ENCODE data around the gene NHS.

DNA sequence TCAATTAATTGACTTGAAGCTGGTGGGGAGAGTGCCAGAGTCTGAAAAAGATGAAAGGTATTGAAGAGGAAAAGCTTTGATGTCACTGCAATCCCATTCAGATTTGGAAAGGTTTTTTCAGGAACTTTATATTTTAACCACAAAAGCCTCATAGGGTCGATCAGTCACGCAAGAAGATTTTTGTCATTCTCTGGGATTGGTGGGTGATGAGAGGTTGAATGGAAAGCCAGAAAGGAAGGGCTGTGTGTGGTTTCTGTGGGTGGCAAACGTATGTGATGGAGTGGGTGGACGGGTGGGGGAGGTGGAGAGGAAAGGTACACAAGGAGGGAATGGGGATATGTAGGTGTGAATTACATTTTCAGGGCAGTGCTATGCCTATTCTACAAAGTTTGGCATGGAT, 188.5 kb downstream of the NHS start:
- TF ChIP-seq, protein P1, sequence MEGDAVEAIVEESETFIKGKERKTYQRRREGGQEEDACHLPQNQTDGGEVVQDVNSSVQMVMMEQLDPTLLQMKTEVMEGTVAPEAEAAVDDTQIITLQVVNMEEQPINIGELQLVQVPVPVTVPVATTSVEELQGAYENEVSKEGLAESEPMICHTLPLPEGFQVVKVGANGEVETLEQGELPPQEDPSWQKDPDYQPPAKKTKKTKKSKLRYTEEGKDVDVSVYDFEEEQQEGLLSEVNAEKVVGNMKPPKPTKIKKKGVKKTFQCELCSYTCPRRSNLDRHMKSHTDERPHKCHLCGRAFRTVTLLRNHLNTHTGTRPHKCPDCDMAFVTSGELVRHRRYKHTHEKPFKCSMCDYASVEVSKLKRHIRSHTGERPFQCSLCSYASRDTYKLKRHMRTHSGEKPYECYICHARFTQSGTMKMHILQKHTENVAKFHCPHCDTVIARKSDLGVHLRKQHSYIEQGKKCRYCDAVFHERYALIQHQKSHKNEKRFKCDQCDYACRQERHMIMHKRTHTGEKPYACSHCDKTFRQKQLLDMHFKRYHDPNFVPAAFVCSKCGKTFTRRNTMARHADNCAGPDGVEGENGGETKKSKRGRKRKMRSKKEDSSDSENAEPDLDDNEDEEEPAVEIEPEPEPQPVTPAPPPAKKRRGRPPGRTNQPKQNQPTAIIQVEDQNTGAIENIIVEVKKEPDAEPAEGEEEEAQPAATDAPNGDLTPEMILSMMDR (IDR thresholded peaks at IDR 0.05; ENCODE audit: insufficient read depth, low read depth, low read length), result no peak
- TF ChIP-seq EZH2 (IDR thresholded peaks at IDR 0.05; ENCODE audit: insufficient read depth, low read length), result no peak
